ENCODE data around the gene IQCC.

IQCC gene

DNA sequence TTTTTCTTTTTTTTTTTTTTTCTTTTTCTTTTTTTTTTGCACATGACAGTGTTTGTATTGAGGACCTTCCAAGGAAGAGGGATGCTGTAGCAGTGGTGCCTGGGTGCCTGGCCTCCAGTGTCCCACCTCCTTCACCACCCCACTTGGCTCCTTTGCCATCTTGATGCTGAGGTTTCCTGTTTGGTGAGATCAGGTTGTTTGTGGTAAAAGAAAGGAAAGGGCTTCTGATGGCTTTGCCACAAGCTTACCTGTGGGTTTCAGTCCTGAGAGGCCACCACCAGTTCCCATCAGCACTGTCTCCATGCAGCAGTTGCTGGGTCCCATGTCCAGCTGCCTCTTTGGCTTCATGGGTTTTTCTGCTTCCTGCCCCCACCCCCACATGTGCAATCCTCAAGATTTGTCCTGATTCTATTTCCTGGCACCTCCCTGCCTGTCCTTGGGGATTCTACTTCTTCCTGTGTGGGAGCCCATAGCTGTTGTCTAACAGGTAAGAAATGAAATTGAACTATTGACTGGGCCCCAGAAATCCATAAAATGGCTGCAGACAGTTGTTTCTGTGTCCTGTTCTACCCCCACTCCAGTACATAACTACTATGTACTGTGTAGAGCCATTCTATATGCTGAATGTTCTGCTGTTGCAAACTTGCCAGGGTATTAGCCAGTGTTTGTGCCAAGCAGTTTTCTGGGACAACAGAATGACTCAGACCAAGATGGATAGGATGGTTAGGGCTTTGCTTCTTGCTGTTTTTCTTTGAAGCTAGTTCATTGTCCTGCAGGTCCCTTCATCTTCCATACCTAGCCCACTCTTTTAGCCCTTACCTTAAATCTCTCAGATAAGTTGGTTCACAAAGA lies 9.3 kb upstream of the IQCC start:
- DNase-seq: no peak

DNA sequence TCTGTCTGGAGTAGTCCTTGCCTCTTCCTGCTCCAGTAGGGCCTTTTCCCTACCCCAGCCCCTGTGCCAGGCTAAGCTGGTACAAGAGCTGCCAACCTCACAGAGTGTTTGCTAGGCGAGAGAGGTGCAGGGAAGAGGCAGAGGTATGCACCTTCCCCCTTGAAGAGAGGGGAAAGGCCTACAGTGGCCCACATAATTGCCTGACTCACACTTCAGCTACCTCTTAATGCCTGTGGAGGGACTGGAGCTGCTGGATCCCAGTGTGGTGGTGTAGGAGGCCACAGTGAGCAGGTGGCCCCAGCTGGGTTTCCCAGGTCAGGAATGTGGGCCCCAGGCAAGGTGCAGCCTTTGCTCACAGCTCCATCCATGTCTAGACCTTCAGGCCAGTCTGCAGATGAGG lies 8.4 kb upstream of the IQCC start:
- no peak for DNase-seq

DNA sequence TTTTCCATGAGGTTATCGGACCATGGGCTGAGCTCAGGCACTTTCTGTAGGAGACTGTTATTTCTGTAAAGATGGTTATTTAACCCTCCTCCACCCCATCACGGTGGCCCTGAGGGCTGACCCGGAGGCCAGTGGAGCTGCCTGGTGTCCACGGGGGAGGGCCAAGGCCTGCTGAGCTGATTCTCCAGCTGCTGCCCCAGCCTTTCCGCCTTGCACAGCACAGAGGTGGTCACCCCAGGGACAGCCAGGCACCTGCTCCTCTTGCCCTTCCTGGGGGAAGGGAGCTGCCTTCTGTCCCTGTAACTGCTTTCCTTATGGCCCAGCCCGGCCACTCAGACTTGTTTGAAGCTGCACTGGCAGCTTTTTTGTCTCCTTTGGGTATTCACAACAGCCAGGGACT lies 7.6 kb upstream of the IQCC start:
- DNase-seq: no peak

DNA sequence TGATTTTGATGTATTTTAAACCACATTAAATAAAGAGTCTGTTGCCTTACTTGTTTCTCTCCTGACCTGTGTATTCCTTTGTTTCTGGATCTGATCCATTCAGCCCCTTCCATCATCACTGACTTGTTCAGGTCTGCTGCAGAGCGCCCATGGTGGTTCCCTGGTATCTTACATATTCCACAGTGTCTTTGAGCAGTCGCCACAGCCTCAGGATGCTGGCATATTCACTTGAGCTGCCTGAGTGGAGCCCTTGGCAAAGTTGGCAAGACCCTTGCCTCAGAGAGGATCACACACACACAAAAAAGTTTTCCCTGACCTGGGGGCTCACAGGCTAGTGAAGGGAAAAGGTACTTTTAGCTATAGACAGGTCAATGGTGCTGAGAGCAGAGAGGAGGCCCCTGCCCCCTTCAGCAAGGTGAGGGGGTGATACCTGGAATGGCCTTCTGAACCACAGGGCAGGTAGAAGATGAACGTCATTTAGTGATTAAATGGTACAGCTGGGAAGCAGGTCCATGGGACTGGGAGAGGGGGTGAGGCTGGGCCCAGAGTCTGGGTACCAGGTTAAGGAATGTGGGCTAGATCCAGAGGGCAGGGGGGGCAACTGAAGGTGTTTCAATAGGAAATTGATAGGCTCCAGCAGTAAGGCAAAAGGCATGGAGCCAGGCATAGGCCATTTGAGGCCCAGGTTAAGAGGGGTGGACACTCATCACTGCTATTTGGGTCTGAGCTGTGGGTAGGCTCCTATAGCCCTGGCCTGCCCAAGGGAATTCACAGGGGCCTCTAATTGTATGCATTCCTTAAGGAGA lies 7.0 kb upstream of the IQCC start:
- no peak for DNase-seq

DNA sequence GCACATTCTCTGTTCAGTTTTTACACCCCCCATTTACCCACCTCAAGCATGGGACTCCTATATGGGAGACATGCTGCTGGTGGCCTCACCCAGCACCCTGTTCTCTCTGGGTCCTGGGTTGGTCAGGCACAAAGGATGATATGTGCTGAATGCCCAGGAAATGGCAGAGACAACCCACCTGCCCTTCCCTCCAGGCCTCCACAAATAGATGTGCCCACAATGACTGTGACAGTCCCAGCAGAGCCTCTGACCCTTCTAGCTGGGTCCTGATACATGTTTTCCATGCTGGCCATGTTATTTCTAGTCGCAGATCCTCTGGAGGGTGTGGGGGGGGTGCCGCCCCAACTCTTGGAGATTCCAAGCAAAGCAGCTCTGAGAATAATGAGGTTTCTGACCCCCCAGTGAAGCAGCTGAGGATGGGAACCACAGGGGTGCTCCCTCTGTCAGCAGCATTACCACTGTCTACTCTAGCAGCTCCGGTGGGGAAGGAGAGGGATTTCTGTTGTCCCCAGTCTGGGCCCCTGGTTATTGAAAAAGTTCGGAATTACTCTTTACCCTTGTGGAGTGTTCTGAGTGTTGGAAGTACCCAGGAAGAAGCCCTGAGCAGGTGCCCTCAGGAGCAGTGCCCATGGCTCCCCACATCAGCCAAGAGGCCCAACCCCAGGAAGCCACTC lies 6.3 kb upstream of the IQCC start:
- no peak for DNase-seq

DNA sequence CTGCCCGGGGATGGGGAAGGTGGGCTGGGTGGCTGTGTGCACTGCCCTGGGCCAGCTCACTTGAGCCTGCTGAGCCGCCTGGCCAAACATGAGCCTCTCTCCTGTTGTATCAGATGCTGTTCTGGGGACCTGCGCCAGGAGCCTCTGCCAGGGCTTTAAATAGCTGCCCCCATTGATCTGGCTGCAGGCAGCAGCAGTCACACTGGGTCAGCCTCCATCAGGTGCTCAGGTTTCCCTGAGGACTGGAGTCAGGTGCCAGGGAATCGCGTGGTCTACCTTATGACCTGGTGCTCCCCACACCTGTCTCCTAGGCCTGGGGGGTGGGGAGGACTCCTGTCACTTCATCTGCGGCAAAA lies 5.8 kb upstream of the IQCC start:
- no peak for DNase-seq

DNA sequence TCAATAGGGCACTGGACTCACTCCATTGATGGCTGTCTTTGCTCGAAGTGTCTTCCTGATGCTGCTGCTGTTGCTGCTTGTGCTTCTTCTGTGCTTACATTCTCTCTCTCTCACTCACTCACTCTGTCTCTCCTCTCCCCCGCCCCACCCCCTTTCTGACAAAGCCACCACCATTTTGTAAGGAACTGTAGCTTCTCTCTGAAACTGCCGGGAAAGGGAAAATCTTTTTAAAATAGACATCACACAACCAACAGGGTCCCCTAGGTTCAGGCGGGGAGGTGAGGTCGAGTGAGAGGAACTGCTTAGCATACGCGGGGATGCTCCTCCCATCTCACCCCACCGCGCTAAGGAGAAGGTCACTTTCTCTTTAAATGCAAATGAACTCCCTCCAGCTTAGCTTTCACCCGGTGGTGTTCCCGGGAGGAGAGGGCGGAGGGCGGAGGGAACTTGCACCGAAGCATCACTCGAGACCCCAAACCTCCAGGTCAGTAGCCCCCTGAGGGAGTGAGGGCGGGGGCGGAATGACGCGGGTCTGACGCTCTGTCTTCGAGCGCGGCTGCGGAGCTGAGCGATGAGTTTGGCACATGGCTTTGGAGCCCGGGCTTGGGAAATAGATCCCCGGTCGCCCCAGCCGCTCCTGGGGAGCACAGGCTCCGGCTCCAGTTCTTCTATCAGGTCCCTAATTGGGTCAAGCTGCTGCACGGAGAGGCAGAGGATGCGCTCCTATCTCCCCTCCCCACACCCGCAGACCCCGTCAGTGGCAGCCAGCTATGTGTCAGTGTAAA lies 5.1 kb upstream of the IQCC start, which contains the start of gene CCDC28B:
Gene CCDC28B, plus strand, starts transcription at position 370 of the 785 bp plus-strand sequence. CDS start 1,341 bp downstream, outside the sequence.
- DNase-seq: peak; percentile 44

DNA sequence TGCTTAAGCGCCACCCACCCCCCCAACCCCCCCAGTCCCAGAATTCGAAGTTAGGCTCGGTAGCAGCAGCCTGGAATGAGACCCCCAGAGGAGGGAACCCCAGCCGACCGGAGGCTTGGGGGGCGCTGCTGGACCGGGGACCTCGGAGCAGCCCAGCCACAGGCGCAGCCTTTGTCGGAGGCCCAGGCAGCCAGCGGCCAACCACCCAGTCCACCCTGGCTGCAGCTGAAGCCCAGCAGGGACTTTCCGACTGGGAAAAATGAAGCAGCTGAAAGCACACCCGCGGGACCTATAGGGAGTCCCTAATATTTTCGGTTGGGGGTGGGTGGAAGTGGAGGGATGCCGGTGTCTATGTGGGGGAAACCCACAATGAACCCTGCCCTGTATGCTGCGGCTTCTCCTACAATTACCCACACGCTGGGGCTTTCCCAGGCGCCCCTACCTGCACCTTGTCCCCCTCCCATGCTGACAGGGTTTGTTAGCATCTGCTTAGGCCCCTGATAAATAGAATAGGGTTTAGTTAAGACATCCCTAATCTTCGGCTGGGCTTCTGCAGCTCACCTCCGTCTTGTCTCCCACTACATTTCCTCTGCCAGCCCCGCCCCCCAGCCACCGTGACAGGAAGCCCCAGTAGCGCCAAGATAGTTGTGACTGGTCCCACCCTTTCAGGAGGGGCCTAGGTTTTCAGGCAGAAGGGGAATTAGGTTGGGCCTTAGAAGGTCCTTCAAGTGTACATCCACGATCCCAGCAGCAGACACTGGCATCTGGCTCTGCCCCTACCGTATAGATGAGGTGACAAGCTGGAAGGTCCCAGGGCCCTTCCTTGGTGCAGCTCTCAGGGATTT lies 4.2 kb upstream of the IQCC start:
- peak; percentile 23 for DNase-seq

DNA sequence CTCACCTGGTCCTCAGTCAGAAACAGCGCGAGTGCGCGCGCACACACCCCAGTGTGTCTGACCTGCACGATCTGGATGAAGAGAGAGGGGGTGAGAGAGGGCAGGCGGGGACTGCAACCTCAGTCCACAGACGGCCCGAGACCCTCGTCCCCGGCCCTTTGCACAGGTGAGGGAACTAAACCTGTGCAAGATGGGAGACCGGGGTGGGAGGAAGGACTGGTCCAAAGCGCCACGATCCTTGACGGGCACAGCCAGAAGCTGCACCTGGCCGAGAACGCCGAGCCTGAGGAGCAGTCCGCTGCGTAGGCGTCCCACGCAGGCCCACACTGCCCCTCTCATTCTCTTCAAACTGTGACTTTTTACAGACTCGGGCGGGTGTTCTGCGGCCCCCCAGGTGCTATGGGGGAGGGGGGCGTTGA lies 519 bp upstream of the IQCC start:
- DNase-seq: no peak

DNA sequence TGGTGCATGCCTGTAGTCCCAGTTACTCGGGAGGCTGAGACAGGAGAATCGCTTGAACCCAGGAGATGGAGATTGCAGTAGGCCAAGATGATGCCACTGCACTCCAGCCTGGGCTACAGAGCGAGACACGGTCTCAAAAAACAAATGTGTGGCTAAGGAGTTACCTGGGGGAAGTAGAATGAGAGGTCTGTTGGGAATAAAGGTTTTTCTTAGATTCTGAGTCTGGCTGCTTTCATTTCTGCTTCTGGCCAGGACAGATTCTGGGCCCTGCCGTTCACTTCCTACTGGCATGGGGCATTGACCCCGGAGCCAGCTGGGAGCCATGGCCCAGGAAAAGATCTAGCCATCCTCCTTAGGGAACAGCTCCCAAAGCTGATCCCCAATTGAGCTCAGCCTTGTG lies 3.0 kb downstream of the IQCC start:
- DNase-seq: peak; percentile 14

DNA sequence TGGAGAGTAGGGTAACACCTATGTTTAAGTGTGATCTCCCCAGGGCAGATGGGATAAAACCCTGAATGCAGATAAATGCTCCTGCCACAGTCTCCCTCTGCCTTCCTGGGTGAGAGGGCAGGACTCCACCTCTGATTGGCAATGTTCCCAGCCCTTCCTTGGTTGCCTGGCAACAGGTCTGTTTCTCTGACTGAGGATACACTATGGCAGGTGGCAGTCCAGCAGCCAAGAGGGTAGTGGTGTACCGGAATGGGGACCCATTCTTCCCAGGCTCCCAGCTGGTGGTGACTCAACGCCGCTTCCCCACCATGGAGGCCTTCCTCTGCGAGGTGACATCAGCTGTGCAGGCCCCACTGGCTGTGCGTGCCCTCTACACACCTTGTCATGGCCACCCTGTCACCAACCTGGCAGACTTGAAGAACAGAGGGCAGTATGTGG lies 3.4 kb downstream of the IQCC start, which contains the start of gene DCDC2B:
Gene DCDC2B, plus strand, starts transcription at position 199 of the 438 bp plus-strand sequence. Its CDS starts 5 bp downstream, at position 204.
- no peak for DNase-seq

DNA sequence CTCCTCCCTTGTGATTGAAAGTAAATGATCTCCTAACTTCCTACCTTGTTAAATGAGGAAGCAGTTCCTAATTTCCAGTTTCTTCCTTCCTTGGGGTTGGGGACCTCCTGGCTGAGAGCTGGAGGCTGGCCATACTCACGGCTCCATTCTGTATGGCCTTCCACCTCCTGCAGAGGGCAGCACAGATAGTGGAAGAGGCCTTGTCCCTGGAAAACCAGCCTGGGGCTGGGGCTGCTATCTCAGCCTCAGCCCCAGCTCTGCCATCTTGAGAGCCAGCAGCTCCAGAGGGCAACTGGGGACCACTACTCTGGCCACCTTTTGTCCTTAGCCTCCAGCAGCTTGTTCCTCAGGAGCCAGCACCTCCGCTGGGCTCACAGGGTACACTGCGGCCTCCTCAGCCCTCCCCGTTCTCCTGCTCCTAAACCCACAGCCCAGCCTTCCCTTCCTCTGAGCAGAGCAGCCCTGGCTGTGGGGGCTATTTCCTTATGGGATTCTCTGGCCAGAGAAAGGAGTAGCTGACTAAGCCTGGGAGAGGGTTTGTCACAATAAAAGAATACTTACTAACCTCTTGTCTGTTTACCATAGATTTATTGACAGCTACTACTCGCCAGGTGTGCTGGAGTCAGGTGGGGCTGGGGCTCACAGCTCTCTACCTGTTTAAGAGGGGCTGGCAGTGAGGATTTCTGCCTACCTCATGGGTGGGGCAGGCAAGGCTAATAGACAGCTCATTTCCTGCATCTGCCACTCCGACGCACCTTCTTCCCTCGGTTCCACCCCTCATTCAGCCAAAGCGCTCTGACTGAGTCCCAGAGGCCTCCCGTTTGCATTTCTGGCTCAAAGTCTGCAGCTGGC lies 10.4 kb downstream of the IQCC start:
- peak; percentile 49 for DNase-seq

DNA sequence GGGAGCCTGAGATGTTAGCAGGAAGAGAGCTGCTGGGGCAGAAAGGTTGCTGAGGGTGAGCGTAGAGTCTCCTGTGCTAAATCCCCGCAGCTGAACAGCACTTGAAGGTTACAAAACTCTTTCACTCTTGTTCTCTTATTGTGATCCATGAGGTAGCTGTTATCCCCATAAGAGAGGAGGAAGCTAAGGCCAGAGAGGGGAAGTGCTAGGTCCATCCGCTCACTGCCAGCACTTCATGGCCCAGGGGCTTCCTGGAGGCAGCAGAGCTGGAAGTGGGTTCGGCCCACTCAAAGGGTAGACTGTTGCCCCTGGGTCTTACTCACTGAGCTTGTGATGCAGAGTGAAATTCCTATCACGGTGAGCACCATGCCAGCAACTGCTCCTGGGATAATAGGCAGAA lies 11.1 kb downstream of the IQCC start:
- DNase-seq: no peak

DNA sequence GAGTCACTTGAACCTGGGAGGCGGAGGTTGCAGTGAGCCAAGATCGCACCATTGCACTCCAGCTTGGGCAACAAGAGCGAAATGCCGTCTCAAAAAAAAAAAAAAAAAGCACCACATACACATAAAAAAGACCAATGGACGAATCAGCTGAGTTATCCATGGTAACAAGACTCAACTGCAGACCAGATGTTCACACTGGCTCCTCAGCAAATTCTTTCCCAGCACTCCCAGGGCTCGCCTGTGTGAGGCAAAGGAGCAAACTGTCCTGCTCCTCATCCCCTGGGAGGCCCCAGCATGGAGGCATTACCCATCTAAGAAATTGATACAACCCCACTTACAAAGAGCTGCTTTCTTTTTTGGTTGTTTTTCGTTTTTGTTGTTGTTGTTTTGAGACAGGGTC lies 13.6 kb downstream of the IQCC start:
- DNase-seq: no peak

DNA sequence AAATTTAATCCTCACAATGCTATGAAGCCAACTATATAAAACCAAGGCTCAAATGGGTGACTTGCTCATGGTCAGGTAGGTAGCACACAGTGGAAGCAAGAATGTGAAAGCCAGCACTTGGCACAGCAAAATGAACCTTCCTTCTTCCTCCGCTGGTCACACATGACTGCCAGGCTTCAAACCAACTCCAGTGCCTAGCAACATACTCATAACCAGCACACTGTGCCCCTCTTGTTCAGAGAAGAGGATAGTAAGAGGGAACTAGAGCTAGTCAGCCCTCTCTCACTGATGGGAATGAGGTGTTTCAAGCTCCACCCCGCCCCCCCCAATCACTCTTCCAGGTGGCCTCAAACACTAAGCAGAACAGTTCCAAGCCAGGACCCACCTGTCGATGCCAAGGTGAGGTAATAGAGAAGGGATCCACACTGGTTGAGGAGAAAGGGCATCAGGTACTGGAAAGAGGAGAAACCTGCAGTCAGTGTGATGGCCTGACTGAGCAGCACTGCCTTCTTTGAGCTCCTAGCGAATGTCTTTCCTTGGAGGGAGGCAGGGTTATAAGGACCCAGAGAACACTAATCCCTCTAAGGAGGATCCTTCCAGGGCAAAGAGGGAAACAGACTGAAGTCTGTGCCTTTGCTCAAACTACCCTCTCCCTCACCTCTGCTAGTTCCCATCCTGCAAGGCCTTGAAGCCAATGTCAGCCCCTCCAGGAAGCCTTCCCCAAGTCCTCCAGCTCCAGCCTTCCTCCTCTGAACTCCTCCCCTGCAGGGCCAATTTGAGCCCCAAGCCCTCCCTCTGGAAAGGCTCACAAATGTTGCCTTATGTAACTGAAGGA lies 15.5 kb downstream of the IQCC start:
- DNase-seq: no peak

DNA sequence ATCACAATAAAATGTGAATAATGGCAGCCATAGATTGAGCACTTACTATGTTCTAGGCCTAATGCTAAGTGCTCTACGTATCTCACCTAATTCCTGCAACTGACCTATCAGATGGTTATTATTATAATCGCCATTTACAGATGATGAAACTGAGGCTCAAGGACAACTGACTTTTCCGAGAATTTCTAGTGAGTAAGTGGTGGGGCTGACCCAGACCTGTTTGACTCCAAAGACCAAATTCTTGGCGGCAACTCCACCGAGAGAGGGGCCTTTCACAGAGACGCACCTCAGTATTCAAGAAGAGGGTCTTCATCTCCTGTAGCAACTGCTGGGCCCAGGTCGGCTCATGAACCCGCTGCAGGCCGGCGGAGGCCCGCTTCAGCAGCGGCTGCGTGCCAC lies 16.1 kb downstream of the IQCC start:
- DNase-seq: no peak

DNA sequence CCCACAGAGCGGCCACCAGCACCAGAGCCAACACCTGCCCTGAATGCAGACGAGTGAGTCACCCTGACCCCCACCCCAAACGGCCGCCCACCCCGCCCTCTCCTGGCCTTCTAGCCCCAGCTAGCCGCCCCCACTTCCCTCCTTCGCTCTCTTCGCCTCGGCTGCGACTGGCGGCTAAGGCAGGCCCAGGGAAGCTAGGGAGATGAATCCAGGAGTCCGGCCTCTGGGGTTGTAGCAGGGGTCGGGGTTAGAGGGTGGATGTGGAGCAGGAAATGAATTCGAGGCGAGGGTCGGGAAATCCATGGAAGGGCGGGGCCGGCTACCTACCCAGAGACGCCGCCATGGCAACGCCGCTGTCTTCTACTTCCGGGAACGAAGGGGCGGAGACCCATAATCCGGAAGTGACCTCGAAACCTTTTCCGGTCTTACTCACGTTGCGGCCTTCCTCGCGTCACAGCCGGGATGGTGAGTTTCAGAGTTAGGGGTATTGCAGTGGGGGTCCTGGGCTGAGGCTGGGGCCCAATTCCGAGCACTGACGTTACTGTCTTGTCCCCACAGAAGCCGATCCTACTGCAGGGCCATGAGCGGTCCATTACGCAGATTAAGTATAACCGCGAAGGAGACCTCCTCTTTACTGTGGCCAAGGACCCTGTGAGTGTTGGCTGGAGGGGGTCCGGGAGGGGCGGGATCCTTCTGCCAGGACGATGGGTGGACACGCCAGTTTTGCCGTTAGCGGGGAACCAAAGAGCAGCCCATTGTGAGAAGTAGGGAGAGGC lies 16.7 kb downstream of the IQCC start, which contains the start of the genes EIF3I and TMEM234:
Gene EIF3I, plus strand, starts transcription at position 428 of the 776 bp plus-strand sequence. Its CDS starts 35 bp downstream, at position 463.
Gene TMEM234, minus strand, starts transcription at position 374 of the 776 bp plus-strand sequence. Its CDS starts 31 bp downstream, at position 343.
- DNase-seq: peak; percentile 89

DNA sequence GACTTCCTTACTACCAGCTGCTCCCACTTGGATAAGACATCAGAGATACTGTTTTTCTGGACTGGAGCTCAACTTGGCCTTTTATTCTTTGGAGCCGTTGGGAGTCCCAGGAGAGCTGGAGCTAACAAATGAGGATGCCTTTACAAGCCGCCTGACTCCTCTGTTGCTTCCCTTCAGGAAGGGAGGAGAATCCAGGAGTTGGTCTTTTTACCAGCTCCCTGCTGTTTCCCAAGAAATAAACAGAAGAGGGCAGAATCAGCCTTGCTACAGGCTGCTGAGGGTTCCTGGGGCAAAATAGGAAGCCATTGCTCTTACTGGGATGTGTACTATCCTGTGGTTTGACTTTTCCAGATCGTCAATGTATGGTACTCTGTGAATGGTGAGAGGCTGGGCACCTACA lies 18.2 kb downstream of the IQCC start:
- no peak for DNase-seq

Data from MV-4-11 (cell line).